Upper lobe of right lung (tissue), 1 donor: ENCODE results near the gene PPFIBP2. TPM values are rescaled to one million over a fixed set of nuclear protein-coding genes. Genes with fewer than 3 reads are reported as not detected.

Experiments
- ATAC-seq: fragments of 200-7000 bp; cut with Tn5 transposase; one replicate; pipeline ENCODE4 v1.9.1; 2020; ENCODE audit warnings: mild to moderate bottlenecking, moderate library complexity
- DNase-seq: peaks from one replicate; pipeline ENCODE4 v3.0.0-alpha.2; 2020
- H3K27ac ChIP-seq: fragments of 200-600 bp; one replicate; pipeline ENCODE4 v1.8.0; 2022
- H3K27me3 ChIP-seq: fragments of 200-600 bp; one replicate; pipeline ENCODE4 v1.8.0; 2022; ENCODE audit warnings: mild to moderate bottlenecking
- H3K36me3 ChIP-seq: fragments of 200-600 bp; one replicate; pipeline ENCODE4 v1.8.0; 2022
- H3K4me1 ChIP-seq: fragments of 200-600 bp; one replicate; pipeline ENCODE4 v1.8.0; 2022
- H3K4me3 ChIP-seq: fragments of 200-600 bp; one replicate; pipeline ENCODE4 v1.8.0; 2022; ENCODE audit warnings: mild to moderate bottlenecking
- H3K9me3 ChIP-seq: fragments of 200-600 bp; one replicate; pipeline ENCODE4 v1.8.0; 2022
- CTCF ChIP-seq: fragments of 200-600 bp; IDR thresholded peaks from one replicate; pipeline ENCODE4 v1.8.0; 2022; ENCODE audit warnings: antibody characterized with exemption
- intact Hi-C: fragments of 100-400 bp; cut with DNase I; formaldehyde crosslinking; loops from one replicate; pipeline ENCODE4 v1.11.0; 2022
- total RNA-seq: library from RNA; stranded (reverse); fragmentation: NEBNext Ultra II Directional; extraction: Animal tissue kit (Norgen Biotek cat#: 25700); gene quantifications from one replicate; pipeline ENCODE4 v1.2.1, GENCODE V29; 2021
- donor health status: DM: no; HTN: yes; CAD: no; lungs with severe emphysema.

Gene PPFIBP2
- total RNA-seq, 1 donor from 2014 or later, result 26.8 TPM

DNA sequence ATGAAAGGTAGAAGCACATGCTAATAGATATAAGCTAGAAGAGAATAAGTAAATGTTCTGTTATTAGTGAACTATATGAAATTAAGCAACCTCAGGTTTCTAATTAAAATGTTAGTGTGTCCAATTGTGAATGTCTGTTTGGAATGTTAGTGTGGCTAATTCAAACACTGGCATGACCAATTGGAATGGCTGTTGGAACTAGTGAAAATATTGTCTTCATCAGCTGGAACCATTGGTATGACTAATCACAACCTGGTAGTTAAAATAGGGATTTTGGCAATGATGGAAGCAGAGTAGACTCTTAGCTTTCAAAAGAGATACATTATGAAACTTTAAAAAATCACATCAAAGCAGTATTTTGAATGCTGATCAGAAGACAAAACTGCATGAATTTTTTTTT is 92.7 kb downstream of the PPFIBP2 start:
- Histone ChIP-seq H3K27ac (peak overlapping the region; percentile 60), H3K9me3 (no peaks in the 10 kb centered on the region), H3K4me1 (no peaks in the 10 kb centered on the region), H3K4me3 (no peak overlapping the region), H3K27me3 (no peaks in the 10 kb centered on the region), H3K36me3 (peaks cover 5% of the 10 kb centered on the region)
- DNase-seq (no peak), ATAC-seq (no peak)
- intact Hi-C loops, result no loop called here
- no peak for TF ChIP-seq CTCF

DNA sequence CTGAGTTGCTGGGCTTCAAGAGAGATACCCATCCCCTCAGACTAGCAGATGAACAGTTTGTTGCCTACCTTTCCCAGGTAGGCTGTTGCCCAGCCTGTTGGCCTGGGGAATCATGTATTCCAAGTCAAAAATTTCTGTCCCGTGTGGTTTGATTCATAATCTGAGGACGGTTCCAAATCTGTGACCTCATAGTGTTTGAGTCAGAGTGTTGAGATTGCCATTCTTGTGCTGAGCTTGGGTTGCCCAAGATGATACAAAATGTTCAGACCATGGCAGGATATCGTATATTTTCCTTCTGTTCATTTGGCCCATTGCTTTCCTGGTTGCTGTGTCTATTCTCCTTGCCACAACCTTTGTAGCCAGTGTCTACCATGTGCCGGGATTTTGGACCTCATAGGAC is 95.2 kb downstream of the PPFIBP2 start:
- Histone ChIP-seq H3K9me3 (no peaks in the 10 kb centered on the region), H3K36me3 (peaks cover 5% of the 10 kb centered on the region), H3K4me3 (no peak overlapping the region), H3K27me3 (no peaks in the 10 kb centered on the region), H3K4me1 (no peaks in the 10 kb centered on the region), H3K27ac (no peak overlapping the region)
- DNase-seq (no peak), ATAC-seq (no peak)
- no peak for TF ChIP-seq CTCF
- intact Hi-C loops, result no loop called here

- Histone ChIP-seq H3K4me3 (no peak overlapping the region), H3K4me1 (no peaks in the 10 kb centered on the region), H3K27ac (no peak overlapping the region), H3K9me3 (no peaks in the 10 kb centered on the region), H3K36me3 (peaks cover 5% of the 10 kb centered on the region), H3K27me3 (no peaks in the 10 kb centered on the region)
- intact Hi-C loops, result no loop called here
- DNase-seq (no peak), ATAC-seq (no peak)
- no peak for TF ChIP-seq CTCF
These were observed 95.7 kb downstream of the PPFIBP2 start for GRCh38 chr11:7609521-7609920.

DNA sequence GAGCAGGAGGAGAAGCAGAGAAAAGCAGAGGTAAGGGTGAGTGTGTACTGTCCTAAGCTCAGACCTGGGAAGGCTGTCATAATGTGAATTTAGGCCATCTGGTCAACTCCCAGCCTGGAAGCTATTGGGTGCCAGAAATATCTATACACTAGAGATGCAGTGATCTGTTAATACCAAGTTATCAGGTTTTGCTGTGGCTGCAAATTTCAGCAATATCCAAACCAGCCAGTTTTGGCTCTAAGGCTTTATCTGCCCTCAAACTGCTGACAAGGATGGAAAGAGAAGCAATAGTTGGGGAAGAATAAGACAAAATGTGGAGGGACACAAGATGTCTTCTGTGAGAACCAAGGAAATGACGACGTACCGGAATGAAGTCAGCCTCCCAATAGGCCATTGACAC is 96.6 kb downstream of the PPFIBP2 start:
- Histone ChIP-seq H3K9me3 (no peaks in the 10 kb centered on the region), H3K36me3 (peaks cover 5% of the 10 kb centered on the region), H3K4me3 (no peak overlapping the region), H3K4me1 (no peaks in the 10 kb centered on the region), H3K27ac (no peak overlapping the region), H3K27me3 (no peaks in the 10 kb centered on the region)
- intact Hi-C loops, result no loop called here
- no peak for DNase-seq
- ATAC-seq, result no peak
- no peak for TF ChIP-seq CTCF

DNA sequence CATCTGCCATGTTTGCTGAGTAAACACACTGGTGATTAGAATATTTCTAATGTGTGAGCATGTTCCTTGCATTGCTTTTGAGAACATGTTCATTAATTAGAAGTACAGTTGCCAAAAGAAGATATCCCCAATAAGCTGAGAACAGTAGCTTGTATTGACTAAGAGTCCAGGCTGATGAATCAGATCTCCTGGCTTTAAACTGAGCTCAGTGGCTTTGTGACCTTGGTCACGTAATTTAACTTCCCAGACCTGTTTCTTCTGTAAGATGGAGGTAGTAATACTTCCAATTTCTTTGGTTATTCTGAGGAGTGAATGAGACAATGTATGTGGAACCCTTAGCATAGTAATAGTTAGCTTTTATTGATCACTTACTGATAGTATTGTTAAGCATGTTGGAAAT is 97.6 kb downstream of the PPFIBP2 start:
- H3K27me3 ChIP-seq, result no peaks in the 10 kb centered on the region
- H3K36me3 ChIP-seq, result peaks cover 5% of the 10 kb centered on the region
- no peak overlapping the region for H3K27ac ChIP-seq
- intact Hi-C loops, result no loop called here
- ATAC-seq (no peak), DNase-seq (no peak)
- H3K4me3 ChIP-seq, result no peak overlapping the region
- no peaks in the 10 kb centered on the region for H3K4me1 ChIP-seq
- no peaks in the 10 kb centered on the region for H3K9me3 ChIP-seq
- TF ChIP-seq CTCF, result no peak

GRCh38 chr11:7612056-7612660 is 98.4 kb downstream of the PPFIBP2 start:
- Histone ChIP-seq H3K27ac (no peak overlapping the region), H3K4me1 (no peaks in the 10 kb centered on the region), H3K4me3 (no peak overlapping the region), H3K36me3 (peaks cover 5% of the 10 kb centered on the region), H3K27me3 (no peaks in the 10 kb centered on the region), H3K9me3 (no peaks in the 10 kb centered on the region)
- intact Hi-C loops, result no loop called here
- ATAC-seq (peak; percentile 27), DNase-seq (no peak)
- no peak for TF ChIP-seq CTCF
